Medulla oblongata (tissue), 1 donor: ENCODE results near the gene SIGLEC8.

ENCODE experiments used
- DNase-seq: peaks from one replicate; pipeline ENCODE4 v3.0.0-alpha.2; 2015; ENCODE audit errors: extremely low spot score

The SIGLEC8 gene

DNA sequence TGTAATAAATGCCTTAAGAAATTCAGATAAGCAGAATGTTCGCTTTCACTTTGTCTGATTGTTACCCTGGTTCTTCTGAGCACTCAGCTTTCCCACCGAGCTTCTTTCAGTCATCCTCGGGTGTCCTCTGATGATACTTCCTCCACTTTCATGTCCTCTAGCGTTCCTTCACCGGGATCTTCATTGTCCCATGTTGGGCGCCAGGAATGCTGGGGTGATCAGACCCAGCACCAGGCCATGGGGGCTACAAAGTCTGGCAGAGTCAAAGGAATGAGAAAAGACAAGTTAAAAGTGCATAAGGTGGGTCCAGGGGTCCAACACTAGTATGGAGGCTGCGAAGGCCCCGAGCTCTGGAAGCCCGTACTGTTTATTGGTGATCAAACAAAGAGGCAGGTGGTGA, 56.1 kb downstream of the SIGLEC8 start:
- no peak for DNase-seq
